ENCODE data around the gene LAD1. TPM values are rescaled to one million over a fixed set of nuclear protein-coding genes. Genes with fewer than 3 reads are reported as not detected.

Gene LAD1
- total and polyA plus RNA-seq, 2 experiments from 2014 or later, result not detected

- in situ Hi-C loops (cut with MboI), result loop anchor here (10.0 kb wide), 1 partner anchor 115 kb away; no protein-coding TSS in a partner anchor
These were observed 39.3 kb downstream of the LAD1 start for GRCh38 chr1:201359873-201360210.

DNA sequence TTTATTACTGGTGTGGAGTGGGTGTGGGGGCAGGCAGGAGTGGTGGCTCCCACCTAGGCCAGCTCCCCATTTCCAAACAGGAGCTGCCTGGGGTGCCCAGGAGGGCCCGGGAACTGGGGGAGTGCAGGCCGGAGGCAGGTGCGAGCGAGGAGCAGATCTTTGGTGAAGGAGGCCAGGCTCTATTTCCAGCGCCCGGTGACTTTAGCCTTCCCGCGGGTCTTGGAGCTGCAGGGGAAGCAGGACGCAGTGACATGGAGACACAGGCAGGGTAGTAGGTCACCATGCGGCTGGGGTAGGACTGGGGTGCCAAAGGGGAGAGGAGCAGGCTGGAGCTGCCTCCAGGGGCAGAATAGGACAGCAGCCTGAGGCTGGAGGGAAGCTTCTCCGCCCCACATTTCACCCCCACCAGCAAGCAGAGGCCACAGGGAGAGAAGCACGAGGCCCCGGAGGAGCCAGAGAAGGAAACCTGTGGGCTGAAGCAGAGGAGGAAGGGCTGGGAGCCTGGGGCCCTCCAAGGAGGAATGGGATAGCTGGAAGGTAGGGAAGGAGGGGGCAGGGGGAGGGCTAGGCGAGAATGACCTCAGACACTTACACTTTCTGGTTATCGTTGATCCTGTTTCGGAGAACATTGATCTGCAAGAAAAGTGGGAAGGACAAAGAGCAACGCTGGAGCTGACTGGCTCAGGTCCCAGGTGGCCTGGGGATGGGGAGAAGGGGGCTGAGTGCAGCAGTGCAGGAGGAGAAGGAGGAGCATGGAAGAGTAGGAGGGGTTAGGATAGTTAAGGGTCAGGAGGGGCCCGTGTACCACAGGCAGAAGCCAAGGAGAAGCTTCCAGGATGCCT is 39.9 kb downstream of the LAD1 start:
- H3K79me2 ChIP-seq (ENCODE audit: insufficient read depth), result no peaks in the 10 kb centered on the region
- TF ChIP-seq EZH2phosphoT487 (IDR thresholded peaks at IDR 0.05; ENCODE audit: insufficient read depth, low read depth) (no peak), EZH2 (IDR thresholded peaks at IDR 0.05; ENCODE audit: insufficient read depth, poor library complexity, severe bottlenecking) (no peak)
- no peak overlapping the region for H3K27ac ChIP-seq
- no peak overlapping the region for H3K4me2 ChIP-seq (ENCODE audit: unreplicated experiment)
- in situ Hi-C loops (cut with MboI), result loop anchor here (10.0 kb wide), 1 partner anchor 114 kb away; no protein-coding TSS in a partner anchor
- H4K20me1 ChIP-seq (ENCODE audit: insufficient read depth), result no peaks in the 10 kb centered on the region
- H3K27me3 ChIP-seq (replicated peaks; ENCODE audit: insufficient read depth), result no peaks in the 10 kb centered on the region
- no peaks in the 10 kb centered on the region for H3K4me1 ChIP-seq (ENCODE audit: insufficient read depth)
- H2AFZ ChIP-seq, result no peak overlapping the region
- no peaks in the 10 kb centered on the region for H3K36me3 ChIP-seq (ENCODE audit: low read depth)
- DNase-seq, result no peak
- no peaks in the 10 kb centered on the region for H3K9me2 ChIP-seq (ENCODE audit: insufficient read depth)
- no peaks in the 10 kb centered on the region for H3K9me3 ChIP-seq (ENCODE audit: low read depth)
- no peaks in the 10 kb centered on the region for H3F3A ChIP-seq (ENCODE audit: insufficient read depth)
- no peak overlapping the region for H3K4me3 ChIP-seq
- no peak overlapping the region for H3K9ac ChIP-seq
- WGBS, 2 experiments (ENCODE audit: low coverage in 1 of 2, low lambda C conversion rate in 2 of 2, missing lambda C conversion rate in 2 of 2), result 73 to 82% methylated on average over 15 to 18 of the region's 18 CpGs

More at GRCh38 chr1:201359873-201360210, 39.3 kb downstream of the LAD1 start:
- Histone ChIP-seq H3K9ac (no peak overlapping the region), H3K27ac (no peak overlapping the region), H3K36me3 (ENCODE audit: low read depth) (no peaks in the 10 kb centered on the region), H3K9me2 (ENCODE audit: insufficient read depth) (no peaks in the 10 kb centered on the region), H4K20me1 (ENCODE audit: insufficient read depth) (no peaks in the 10 kb centered on the region), H3K27me3 (replicated peaks; ENCODE audit: insufficient read depth) (no peaks in the 10 kb centered on the region), H3K4me1 (ENCODE audit: insufficient read depth) (no peaks in the 10 kb centered on the region), H3K4me2 (ENCODE audit: unreplicated experiment) (no peak overlapping the region), H2AFZ (no peak overlapping the region), H3K4me3 (no peak overlapping the region), H3K79me2 (ENCODE audit: insufficient read depth) (no peaks in the 10 kb centered on the region), H3K9me3 (ENCODE audit: low read depth) (no peaks in the 10 kb centered on the region), H3F3A (ENCODE audit: insufficient read depth) (no peaks in the 10 kb centered on the region)
- no peak for TF ChIP-seq EZH2 (IDR thresholded peaks at IDR 0.05; ENCODE audit: insufficient read depth, poor library complexity, severe bottlenecking)
- TF ChIP-seq EZH2phosphoT487 (IDR thresholded peaks at IDR 0.05; ENCODE audit: insufficient read depth, low read depth), result no peak
- DNase-seq, result no peak
- WGBS, 2 experiments (ENCODE audit: low coverage in 1 of 2, low lambda C conversion rate in 2 of 2, missing lambda C conversion rate in 2 of 2), result 85 to 93% methylated on average over 2 of the region's 2 CpGs

GRCh38 chr1:201358596-201358995 is 40.5 kb downstream of the LAD1 start:
- H3K79me2 ChIP-seq (ENCODE audit: insufficient read depth), result no peaks in the 10 kb centered on the region
- H2AFZ ChIP-seq, result no peak overlapping the region
- no peak overlapping the region for H3K9ac ChIP-seq
- H3K4me3 ChIP-seq, result no peak overlapping the region
- no peaks in the 10 kb centered on the region for H3K9me2 ChIP-seq (ENCODE audit: insufficient read depth)
- no peak overlapping the region for H3K27ac ChIP-seq
- H3K36me3 ChIP-seq (ENCODE audit: low read depth), result no peaks in the 10 kb centered on the region
- H3K9me3 ChIP-seq (ENCODE audit: low read depth), result no peaks in the 10 kb centered on the region
- no peaks in the 10 kb centered on the region for H4K20me1 ChIP-seq (ENCODE audit: insufficient read depth)
- no peaks in the 10 kb centered on the region for H3K4me1 ChIP-seq (ENCODE audit: insufficient read depth)
- WGBS, 2 experiments (ENCODE audit: low coverage in 1 of 2, low lambda C conversion rate in 2 of 2, missing lambda C conversion rate in 2 of 2), result 44 to 50% methylated on average over 4 of the region's 4 CpGs
- peaks cover under 1% of the 10 kb centered on the region for H3K27me3 ChIP-seq (replicated peaks; ENCODE audit: insufficient read depth)
- peak; percentile 42 for DNase-seq
- H3F3A ChIP-seq (ENCODE audit: insufficient read depth), result no peaks in the 10 kb centered on the region
- H3K4me2 ChIP-seq (ENCODE audit: unreplicated experiment), result no peak overlapping the region
- in situ Hi-C loops (cut with MboI), result loop anchor here (10.0 kb wide), 1 partner anchor 114 kb away; no protein-coding TSS in a partner anchor
- no peak for TF ChIP-seq EZH2 (IDR thresholded peaks at IDR 0.05; ENCODE audit: insufficient read depth, poor library complexity, severe bottlenecking)

GRCh38 chr1:201357636-201358348 is 41.3 kb downstream of the LAD1 start:
- Histone ChIP-seq H3K36me3 (ENCODE audit: low read depth) (no peaks in the 10 kb centered on the region), H3K9ac (no peak overlapping the region), H3K9me3 (ENCODE audit: low read depth) (no peaks in the 10 kb centered on the region), H3K9me2 (ENCODE audit: insufficient read depth) (no peaks in the 10 kb centered on the region), H3K27ac (no peak overlapping the region), H3K4me1 (ENCODE audit: insufficient read depth) (no peaks in the 10 kb centered on the region), H2AFZ (no peak overlapping the region), H3K27me3 (replicated peaks; ENCODE audit: insufficient read depth) (peaks cover 8% of the 10 kb centered on the region), H3K79me2 (ENCODE audit: insufficient read depth) (no peaks in the 10 kb centered on the region), H4K20me1 (ENCODE audit: insufficient read depth) (no peaks in the 10 kb centered on the region), H3F3A (ENCODE audit: insufficient read depth) (no peaks in the 10 kb centered on the region), H3K4me3 (no peak overlapping the region), H3K4me2 (ENCODE audit: unreplicated experiment) (no peak overlapping the region)
- DNase-seq, result no peak
- in situ Hi-C loops (cut with MboI), result loop anchor here (10.0 kb wide), 1 partner anchor 113 kb away; no protein-coding TSS in a partner anchor
- TF ChIP-seq EZH2phosphoT487 (IDR thresholded peaks at IDR 0.05; ENCODE audit: insufficient read depth, low read depth), result no peak
- TF ChIP-seq EZH2 (IDR thresholded peaks at IDR 0.05; ENCODE audit: insufficient read depth, poor library complexity, severe bottlenecking), result no peak
- whole genome bisulfite sequencing, 2 experiments (ENCODE audit: low coverage in 1 of 2, low lambda C conversion rate in 2 of 2, missing lambda C conversion rate in 2 of 2), result 75 to 76% methylated on average over 9 to 10 of the region's 10 CpGs
